Neural cell (in vitro differentiated cells): ENCODE data around the gene ARHGEF16.

Source experiments
- CTCF ChIP-seq: fragments of 450-650 bp; IDR thresholded peaks from 2 replicates; pipeline ENCODE4 v1.5.1; 2014; ENCODE audit warnings: antibody characterized with exemption, mild to moderate bottlenecking, moderate library complexity; ENCODE audit not compliant: poor library complexity, severe bottlenecking
- EP300 ChIP-seq: fragments of 450-650 bp; conservative IDR thresholded peaks from 2 replicates; pipeline ENCODE4 v1.6.1; 2014; ENCODE audit warnings: antibody characterized with exemption, mild to moderate bottlenecking, moderate library complexity; ENCODE audit not compliant: poor library complexity, severe bottlenecking
- EZH2 ChIP-seq: fragments of 200-600, 300-800 bp; shearing (Covaris generic), sonication (generic); IDR thresholded peaks from 2 replicates; pipeline ENCODE4 v1.6.1; 2014; ENCODE audit warnings: antibody characterized with exemption, low read length, borderline replicate concordance, mild to moderate bottlenecking; ENCODE audit not compliant: insufficient read depth, poor library complexity, severe bottlenecking
- POLR2AphosphoS5 ChIP-seq: IDR thresholded peaks from 2 replicates; pipeline ENCODE4 v1.6.1; 2012
- RAD21 ChIP-seq: fragments of 450-650 bp; conservative IDR thresholded peaks from 2 replicates; pipeline ENCODE4 v1.6.1; 2014; ENCODE audit warnings: antibody characterized with exemption, mild to moderate bottlenecking, moderate library complexity

DNA sequence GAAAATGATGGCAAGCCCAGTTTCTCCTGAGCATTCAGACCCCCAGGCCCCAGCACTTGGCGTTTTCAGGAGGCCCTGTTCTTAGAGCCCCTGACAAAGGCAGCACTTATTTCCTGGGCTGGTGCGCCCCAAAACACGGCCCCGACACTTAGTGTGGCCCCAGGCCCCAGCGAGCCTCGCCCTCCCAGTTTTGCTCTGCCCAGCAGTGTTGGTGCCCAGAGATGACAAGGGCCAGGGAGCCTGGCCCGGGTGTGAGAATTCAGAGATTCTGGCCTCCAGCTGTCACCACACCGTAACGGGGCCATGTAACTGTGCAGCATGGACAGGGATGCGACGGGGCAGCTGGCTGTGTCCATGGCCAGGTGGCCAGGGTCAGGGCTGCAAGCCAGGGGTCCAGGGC, 18.0 kb upstream of the ARHGEF16 start:
- TF ChIP-seq CTCF (no peak), POLR2AphosphoS5 (no peak), EP300 (no peak), RAD21 (no peak), EZH2 (no peak)
